COLO668 (cell line): Measurements from ENCODE around the gene RIMS1.
"Not testable (repeated sequence)": the region's sequence is repeated elsewhere in the genome, so short reads cannot be mapped to it uniquely, and the experiment has no call there.

Source experiments
- DNase-seq: peaks from one replicate; lab custom pipeline; 2025; ENCODE audit not compliant: unreplicated experiment; lab: John Stamatoyannopoulos, UW

The RIMS1 gene

DNA sequence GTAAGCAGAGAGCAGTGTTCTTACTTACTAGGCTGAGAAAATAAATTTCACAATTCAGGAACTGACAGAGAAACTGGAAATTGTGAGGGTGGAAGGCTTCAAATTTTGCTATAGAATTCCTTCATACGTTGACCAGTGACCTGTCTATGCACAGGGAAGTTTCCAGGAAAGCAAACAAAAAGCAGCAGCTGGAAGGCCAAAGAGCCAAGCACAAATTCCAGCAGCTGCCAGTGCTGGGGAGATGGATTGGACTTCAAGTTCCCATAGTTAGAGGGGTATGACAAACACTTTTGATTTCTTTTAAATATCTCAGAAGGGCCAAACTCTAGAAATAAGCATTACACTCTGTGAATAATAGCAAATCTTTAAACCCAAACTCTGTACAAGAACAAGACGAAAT, 436.4 kb downstream of the RIMS1 start:
- no peak for DNase-seq

DNA sequence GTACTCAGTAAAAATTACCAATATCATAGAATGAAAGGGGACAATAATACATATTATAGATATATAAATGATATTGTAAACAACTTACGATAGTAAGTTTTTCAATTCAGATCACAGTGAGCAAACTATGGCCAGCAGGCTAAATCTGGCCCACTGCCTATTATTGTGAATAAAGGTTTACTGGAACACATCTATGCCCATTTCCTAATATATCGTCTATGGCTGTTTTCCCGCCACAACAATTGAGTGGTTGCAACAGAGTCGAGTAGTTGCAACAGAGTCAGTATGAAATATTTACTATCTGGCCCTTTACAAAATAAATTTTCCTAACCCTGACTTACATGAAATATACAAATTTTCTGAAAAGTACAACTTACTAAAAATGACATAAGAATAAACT, 438.2 kb downstream of the RIMS1 start:
- DNase-seq = no peak

DNA sequence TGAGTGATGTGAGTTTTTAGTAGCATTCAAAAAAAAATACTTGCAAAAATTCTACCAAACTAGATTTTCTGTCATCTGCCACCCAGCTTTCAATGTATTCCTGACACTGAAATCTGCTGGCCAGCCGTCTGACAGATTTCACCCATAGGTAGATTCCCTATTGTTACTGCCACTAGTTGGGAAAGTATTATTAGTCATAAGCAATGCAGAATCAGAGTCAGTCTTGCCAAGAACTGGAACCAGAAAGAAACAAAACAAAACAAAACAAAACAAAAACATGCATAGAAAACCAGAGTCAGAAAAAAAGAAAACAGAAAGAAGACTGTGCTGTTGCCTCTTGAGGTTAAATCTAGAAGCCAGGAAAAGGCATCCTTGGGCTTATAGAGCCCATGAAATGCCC, 442.4 kb downstream of the RIMS1 start:
- no peak for DNase-seq

DNA sequence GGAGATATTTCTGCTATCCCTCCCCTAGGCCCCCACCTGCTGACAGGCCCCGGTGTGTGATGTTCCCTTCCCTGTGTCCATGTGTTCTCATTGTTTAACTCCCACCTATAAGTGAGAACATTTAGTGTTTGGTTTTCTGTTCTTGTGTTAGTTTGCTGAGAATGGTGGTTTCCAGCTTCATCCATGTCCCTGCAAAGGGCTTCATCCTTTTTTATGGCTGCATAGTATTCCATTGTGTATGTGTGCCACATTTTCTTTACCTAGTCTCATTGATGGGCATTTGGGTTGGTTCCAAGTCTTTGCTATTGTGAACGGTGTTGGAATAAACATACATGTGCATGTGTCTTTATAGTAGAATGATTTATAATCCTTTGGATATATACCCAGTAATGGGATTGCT, 448.9 kb downstream of the RIMS1 start:
- DNase-seq = not testable (repeated sequence)

DNA sequence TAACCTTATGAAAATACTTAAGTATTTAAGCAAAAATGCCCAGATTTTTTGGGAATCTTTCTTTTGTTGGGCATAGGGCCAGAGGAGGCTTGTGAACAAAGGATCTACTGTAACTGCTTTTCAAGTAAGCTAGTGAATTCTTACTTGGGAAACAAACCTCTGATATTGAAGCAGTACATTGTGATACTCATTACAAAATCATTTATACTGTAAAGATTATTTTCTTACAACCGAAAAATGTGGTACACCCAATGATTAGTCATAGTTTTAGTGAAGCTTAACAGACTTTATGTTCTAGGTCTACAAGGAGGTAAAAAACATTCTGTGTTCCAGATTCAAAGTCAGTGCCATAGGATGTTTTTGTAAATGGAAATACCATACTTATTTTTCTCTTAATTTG, 462.6 kb downstream of the RIMS1 start:
- DNase-seq = no peak

DNA sequence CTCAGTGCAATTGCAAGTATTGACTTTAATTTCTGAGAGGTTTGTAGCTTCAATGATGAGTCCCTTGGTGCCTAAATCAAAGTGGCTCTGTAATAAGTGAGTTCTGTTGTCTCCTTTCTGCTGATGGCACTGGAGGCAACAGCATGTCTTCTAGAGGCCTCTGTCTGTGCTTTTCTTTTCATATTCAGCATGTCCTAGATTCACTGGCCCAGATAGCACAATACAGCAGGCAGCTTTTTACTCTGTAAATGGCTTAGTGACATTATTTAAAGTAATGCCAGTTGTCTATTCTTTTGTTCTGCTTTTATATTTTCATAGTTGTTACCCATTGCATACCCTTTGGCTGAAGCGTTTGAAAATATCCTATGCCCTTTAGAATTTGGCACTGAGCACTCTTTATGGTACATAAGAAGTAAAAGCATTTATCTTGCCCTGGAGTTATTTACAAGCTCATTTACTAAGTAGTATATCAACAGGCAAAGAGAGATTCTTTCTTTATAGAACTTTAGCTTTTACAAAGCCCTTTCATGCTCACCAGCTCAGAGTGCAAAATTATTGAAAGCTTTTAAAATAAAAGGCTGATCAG, 464.0 kb downstream of the RIMS1 start:
- no peak for DNase-seq

DNA sequence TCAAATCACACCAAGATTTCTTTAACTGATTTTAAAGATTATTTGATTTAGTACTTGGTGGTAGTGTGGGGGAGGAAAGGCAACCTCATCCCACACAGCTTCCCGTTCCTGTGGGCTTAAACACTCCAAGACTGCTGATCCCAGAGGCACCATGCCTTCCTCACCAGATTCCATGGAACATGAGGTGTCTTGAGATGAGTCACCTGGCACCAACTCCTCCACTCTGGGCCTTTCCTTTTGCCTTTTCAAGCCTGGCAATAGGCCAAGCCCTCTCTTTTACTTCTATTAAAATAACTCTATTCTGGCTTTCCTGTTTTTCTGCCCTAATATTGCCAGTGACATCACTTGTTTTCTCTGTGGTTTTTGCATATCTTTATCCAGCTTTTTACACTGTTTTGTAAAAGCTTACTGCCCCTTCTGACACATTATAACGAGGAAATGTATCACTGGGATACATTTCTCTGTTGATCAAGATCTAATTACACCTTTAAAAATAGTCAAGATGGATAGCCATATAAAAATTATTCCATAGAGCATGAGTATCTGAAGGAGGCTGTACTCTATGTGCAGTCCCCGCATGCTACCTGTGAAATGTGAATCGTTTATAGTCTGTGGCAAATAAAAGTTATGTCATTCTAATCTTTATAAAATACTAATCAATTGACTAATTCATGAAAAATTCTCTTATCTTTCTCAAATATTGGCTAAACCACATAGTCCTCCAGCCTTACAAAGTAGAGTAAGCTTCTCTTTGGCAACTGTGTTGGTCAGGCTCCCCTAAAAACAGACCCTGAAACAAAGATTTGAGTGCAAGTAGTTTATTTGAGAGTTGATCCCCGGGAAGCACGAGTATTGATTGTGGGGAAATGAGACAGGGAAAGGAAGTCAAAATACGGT, 477.7 kb downstream of the RIMS1 start:
- DNase-seq = no peak

DNA sequence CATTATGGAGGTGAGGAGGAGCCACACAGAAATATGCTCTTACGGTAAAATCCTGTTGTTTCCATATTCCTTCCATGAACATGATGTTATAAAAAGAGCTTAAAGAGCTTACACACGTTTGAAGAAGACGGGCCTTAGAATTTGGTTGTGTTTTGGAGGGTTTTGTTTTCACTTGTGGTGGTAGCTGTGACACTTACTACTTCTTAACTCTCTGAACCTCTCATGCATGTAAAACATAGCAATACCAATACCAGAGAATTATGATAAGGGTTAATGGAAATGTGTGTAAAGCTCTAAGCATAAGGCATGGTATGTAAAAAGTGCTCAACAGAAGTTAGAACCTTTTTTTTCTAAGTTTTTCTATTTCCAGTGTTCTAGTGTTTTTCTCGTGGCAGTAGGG, 479.4 kb downstream of the RIMS1 start:
- DNase-seq = no peak

DNA sequence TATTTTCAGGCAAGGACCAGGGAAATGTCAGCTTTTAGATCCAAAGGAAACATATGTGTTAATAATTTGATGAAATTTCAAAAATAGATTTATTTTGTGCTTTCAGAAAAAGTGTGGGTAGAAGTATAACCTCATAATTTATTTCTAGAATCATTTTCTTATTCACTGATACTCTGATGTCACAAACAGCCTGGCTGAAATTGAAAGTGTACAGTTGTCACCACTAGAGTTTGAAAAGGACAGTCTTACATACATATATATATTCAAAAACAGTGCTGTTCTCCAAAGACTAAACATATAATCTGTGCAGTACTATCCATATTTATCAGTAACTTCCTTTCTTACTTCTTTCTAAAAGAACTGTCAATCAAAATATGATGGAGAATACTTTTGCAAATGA, 481.1 kb downstream of the RIMS1 start:
- no peak for DNase-seq

DNA sequence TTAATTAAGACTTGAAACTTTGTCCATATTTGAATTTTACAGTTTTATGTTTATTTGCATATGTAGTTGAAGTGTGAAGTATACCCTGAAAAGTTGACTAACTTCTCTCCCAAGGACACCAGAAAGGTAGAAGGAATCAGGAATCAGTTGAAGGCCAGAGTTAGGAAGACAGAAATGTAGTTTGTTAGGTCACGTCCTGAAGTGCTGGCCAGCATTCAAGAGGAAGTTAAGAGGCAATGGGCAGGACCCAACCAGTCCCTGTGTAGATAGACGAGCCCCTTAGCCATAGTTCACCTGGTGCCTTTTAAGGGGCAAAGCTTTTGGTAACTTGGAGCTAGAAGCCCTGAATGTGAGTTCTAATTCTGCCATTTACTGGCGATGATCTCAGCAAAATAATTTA, 485.1 kb downstream of the RIMS1 start:
- no peak for DNase-seq

DNA sequence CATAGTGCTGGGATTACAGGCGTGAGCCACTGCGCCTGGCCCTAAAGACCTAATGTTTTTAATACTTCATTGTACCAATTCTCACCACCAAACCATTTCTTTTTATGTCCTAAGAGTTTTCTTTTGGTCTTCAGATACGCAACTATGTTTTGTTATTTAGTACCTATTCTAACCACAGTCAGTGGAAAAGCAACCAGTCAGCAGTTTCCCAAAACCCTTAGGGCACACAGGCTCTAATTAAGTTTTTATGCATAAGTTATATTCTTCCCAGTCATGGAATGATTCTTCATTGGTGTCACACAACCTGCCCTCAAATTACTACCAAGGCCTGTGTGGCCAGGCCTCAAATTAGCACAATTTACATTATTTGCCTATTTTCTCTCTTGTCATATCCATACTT, 487.8 kb downstream of the RIMS1 start:
- no peak for DNase-seq

DNA sequence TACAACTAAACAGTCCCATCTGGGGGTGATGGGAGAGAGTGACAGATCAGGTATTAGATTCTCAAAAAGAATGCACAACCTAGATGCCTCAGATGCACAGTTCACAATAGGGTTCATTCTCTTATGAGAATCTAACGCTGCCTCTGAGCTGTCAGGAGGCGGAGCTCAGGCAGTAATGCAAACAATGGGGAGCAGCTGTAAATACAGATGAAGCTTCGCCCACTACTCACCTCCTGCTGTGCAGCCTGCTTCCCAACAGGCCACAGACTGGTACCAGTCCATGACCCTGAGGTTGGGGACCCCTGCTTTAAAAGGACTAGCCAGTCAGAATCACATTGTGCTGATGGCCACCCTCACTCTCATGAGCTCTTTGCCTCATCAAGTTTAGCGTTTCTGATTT, 488.5 kb downstream of the RIMS1 start:
- DNase-seq = peak; percentile 36

DNA sequence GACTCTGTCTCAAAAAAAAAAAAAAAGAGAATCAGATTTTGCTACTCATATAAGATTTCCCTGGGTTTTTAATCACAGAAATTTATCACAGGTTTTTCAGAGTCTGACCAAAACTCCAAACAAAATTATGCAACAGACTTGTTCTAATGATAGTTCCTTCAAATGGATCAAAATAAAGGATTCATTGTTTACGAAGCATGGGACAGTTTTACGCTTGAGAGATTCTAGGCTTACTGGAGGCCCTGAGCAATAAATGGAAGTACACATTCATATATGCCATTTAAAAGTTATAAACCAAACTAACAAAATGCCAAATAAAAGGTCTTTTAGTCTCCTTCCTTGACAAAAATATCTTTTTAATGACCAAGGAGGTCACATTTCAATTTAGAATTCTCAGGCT, 490.4 kb downstream of the RIMS1 start:
- DNase-seq = no peak

DNA sequence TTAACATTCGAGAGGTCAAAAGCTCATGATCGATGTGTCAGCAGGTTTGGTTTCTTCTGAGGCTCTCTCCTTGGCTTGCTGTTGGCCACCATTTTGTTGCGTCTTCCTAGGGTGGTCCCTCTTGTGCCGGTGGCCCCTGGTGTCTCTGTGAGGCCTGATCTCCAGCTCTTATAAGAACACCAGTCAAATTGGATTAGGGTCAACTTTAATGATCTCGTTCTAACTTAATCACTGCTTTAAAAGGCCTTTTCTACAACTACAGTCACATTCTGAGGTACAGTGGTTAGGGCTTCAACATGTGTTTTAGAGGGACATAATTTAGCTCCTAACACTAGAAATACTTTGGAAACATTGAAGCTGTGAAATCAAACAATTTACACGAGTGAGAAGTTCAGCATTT, 494.7 kb downstream of the RIMS1 start:
- DNase-seq = no peak

DNA sequence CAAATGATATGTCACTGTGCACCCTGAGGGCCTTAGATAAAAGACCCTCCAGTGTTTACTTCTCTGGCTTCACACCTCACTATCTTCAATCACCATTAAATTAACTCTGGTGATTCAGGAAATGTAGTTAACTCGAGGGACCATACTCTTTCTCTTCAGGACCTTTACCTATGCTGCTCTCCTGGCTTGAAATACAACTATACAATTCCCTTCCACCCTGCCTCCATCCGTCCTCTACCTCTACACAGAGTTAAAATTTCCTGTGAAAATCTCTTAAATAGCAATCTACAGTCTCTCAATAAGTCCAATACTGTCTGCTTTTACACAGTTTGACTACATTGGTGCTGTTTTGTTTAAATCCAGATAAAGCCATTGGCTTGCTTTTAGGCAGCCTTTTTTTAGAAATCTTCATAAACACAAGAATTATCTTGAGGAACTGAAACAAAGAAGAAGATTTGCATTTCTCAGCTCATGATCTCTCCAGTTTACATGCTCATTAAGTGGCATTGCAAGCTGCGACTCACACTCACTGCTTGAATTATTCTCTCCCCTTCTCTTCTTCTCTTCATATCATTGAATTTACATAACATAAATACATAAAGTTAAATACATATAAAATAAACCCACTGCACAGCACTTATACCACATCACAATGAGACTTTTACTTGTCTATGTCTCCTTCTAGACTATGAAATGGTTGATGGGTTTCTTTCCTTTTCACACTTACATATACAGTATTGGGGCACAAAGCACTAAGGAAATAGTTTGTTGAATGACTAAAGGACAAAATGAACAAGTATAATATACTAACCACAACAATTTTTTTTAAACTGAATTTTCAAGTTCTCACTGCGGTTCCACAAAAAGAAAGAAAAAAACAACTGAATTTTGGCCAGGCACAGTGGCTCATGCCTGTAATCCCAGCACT, 496.5 kb downstream of the RIMS1 start:
- DNase-seq = no peak

DNA sequence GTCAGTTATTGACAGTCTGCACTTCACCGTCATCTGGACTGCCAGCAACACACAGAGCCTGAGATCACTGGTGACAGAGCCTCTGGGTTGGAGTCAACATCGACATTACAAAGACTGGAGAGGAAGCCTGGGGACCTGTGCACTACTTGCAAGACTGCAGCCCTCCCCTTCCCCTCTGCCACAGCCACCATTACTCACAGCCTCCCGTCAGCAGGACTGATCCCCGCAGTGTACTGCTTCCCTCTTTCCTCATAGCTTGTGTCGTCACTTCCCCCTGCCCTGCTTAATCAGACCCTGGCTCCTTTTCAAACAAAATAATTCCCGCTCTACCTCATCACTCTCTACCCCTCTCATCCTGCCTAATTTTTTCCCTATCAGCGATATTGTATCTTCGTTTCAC, 500.0 kb downstream of the RIMS1 start:
- DNase-seq = no peak

DNA sequence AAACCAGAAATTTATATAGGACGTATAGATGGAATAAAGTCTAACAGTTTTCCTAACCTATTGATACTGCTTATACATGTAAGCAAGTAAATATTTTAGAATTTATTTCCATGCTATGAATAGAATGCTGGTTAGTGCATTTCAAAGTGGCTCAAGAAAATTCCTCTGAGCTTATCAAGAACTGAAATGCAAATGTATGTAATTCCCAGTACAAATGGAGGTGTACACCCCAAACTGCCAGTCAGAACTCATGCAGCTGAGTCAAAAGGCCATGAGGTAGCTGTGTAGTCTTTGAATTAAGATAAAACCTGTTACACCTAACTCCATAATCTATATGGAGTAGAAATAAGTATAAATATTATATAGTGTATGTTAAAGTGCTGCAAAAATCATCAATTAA, 503.3 kb downstream of the RIMS1 start:
- DNase-seq = no peak

DNA sequence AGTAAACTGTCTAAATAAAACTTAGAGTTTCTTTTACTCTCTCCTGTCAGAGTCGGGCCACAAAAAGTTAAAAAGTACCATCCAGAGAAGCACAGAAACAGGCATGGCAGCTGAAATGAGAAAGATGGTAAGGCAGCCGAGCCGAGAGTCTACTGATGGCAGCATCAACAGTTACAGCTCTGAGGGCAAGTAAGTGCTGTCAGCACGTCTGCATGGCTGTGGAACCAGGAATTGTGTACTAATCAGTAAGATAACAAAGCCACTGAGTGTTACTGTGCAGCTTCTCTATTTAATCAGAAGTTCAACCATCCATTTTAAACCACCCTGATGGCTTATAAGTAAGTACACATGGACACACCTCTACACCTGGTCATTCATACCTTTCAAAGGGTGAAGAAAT, 504.2 kb downstream of the RIMS1 start:
- DNase-seq = no peak

DNA sequence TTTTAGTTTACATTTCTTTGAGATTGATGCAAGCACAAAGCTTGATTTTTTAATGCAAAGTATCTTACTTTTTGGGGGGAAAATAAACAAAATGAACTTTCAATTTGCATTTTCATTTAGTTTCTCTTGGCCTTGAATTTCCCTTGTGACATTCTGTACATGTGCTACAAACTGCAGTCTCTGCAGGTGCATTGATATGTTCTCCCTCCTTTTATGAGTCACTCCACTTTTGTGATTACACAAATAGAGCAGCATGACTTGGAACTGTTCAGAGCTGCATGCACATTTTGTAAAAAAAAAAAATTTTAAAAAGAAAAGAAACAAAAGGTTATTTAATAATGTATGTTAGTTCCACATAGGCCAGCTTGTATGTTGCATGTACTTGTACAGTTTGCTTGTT, 515.5 kb downstream of the RIMS1 start:
- no peak for DNase-seq

DNA sequence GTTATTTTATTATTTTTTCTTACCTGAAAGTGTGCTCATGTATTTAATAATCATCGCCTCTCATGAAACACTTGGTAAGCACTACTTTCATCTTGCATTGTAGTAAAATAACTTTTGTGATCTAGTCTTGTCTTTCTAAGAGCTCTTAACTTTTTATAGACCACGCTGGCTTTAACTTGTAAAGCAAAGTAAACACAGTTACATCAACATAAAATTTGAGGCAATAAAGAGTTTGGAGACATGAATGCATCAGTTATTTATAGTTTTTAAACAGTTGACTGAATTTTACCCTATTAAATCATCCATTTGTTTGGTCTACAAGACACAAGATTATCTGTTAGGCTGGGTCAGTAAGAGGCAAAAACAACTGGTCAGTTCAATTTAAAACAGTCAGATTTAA, 517.1 kb downstream of the RIMS1 start:
- DNase-seq = no peak

DNA sequence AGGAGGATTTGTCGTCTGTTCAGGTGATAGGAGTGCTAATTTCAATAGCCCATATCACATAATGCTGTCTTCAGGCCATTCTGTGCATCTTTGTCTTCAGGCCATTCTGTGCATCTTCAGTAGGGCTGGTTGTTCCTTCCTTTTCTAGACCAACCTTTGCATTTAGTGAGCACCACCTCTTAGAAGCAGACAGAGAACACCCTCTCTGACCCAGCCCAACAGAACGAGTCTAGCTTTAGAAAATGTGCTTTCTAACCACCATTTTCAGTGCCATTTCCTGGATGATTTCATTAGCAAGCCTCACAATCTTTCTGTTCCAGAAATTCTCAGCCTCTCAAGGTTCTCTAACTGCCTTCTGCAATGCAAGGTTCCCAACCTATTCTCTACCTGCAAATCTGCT, 520.2 kb downstream of the RIMS1 start:
- no peak for DNase-seq

DNA sequence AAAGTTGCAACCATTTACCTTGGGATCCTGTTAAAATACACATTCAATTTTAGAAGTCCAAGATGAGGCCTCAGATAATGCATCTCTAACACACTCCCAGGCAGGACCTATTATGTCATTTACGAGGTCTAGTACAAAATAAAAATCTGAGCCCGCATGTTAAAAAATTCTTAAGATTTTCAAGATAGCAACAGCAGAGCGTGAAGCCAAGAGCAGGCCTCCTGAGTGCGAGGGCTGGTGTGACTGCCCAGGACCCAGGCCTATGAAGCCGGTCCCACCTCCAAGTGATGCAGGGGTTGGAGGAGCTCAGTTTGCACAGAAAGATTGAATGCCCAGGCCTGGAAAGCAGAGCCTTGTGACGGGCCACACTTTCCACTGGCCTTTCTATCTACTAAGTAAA, 524.4 kb downstream of the RIMS1 start:
- no peak for DNase-seq
